AG04449 (cell line): ENCODE data around the gene SURF1.
"Not testable (repeated sequence)": the region's sequence is repeated elsewhere in the genome, so short reads cannot be mapped to it uniquely, and the experiment has no call there.

Source experiments
- CTCF ChIA-PET: fragments of 350-600 bp; formaldehyde crosslinking; extraction: SDS; loops from one replicate; lab custom pipeline; 2021; ENCODE audit warnings: antibody characterized with exemption; lab: Yijun Ruan, JAX
- POLR2A ChIA-PET: fragments of 400-600, 350-600 bp; formaldehyde crosslinking; extraction: SDS; loops from one replicate; lab custom pipeline; 2020; ENCODE audit warnings: antibody characterized with exemption, inconsistent platforms; lab: Yijun Ruan, JAX
- DNase-seq: peaks from one replicate; pipeline ENCODE4 v3.0.0-alpha.2; 2010; ENCODE audit warnings: low read depth, low spot score
- H3K4me3 ChIP-seq: 2 replicates; pipeline ENCODE4 v1.5.1; 2011; ENCODE audit warnings: low read depth, mild to moderate bottlenecking, control low read depth, low read length
- CTCF ChIP-seq: IDR thresholded peaks from one replicate; pipeline ENCODE4 v1.5.1; 2011; ENCODE audit warnings: mild to moderate bottlenecking, moderate library complexity, low read length, control low read depth, inconsistent platforms; ENCODE audit not compliant: insufficient read depth; ENCODE audit errors: missing control alignments

The SURF1 gene

GRCh38 chr9:133321411-133321935, 34.8 kb downstream of the SURF1 start:
- TF ChIP-seq CTCF = no peak
- ChIA-PET POLR2A (no interaction called here), CTCF (interaction anchor here (2.1 kb wide), 1 partner anchor 9 kb away, joined by 5 read pairs; no protein-coding TSS in a partner anchor)
- DNase-seq = no peak
- H3K4me3 ChIP-seq = no peak overlapping the region

GRCh38 chr9:133320421-133320881, 35.8 kb downstream of the SURF1 start:
- ChIA-PET POLR2A (no interaction called here), CTCF (interaction anchor here (1.2 to 2.1 kb wide), 2 partner anchors 9 to 10 kb away, joined by 5 read pairs; no protein-coding TSS in a partner anchor)
- TF ChIP-seq CTCF = no peak
- no peak for DNase-seq
- no peak overlapping the region for H3K4me3 ChIP-seq

- CTCF ChIA-PET, POLR2A ChIA-PET, H3K4me3 ChIP-seq, DNase-seq: not testable (repeated sequence)
These were observed 38.7 kb downstream of the SURF1 start for GRCh38 chr9:133317551-133317950.

GRCh38 chr9:133315997-133316396, 40.3 kb downstream of the SURF1 start:
- CTCF ChIA-PET = no interaction called here

GRCh38 chr9:133309608-133310007, 46.7 kb downstream of the SURF1 start:
- no peak for DNase-seq
- POLR2A ChIA-PET = no interaction called here
- no peak for TF ChIP-seq CTCF
- CTCF ChIA-PET = no interaction called here
- H3K4me3 ChIP-seq = no peak overlapping the region

More at GRCh38 chr9:133315997-133316396, 40.3 kb downstream of the SURF1 start:
- POLR2A ChIA-PET = no interaction called here
- no peak overlapping the region for H3K4me3 ChIP-seq
- TF ChIP-seq CTCF = no peak
- no peak for DNase-seq

- no peak for DNase-seq
- no peak for TF ChIP-seq CTCF
- POLR2A ChIA-PET = no interaction called here
- no peak overlapping the region for H3K4me3 ChIP-seq
- CTCF ChIA-PET = interaction anchor here (0.7 to 1.4 kb wide), 2 partner anchors 59 to 115 kb away, joined by 3 to 4 read pairs; no protein-coding TSS in a partner anchor
These were observed 49.0 kb downstream of the SURF1 start for GRCh38 chr9:133307301-133307700.
